K562 (cell line): ENCODE results near the gene GINS1. TPM values are rescaled to one million over a fixed set of nuclear protein-coding genes. Genes with fewer than 3 reads are reported as not detected.

Experiments
- ATAC-seq: fragments of 200-7000 bp; cut with Tn5 transposase; 3 replicates; pipeline ENCODE4 v1.9.1; 2020; ENCODE audit warnings: moderate library complexity
- BruUV-seq: library from RNA; stranded (reverse); fragments of 400-500 nt; replicated peaks from 2 replicates; lab custom pipeline; 2021; lab: Mats Ljungman, UMichigan
- CTCF ChIA-PET: fragments of 300-600 bp; formaldehyde crosslinking; extraction: SDS; loops from one replicate; lab custom pipeline; 2021; ENCODE audit warnings: low intra/inter-chr PET ratio; lab: Yijun Ruan, JAX
- POLR2A ChIA-PET: fragments of 300-600, 350-650 bp; sonication (Branson Sonifier 250); formaldehyde crosslinking; extraction: SDS; loops from one replicate; lab custom pipeline; 2021; ENCODE audit warnings: antibody characterized with exemption, inconsistent platforms; lab: Yijun Ruan, JAX
- DNase-seq, 4 experiments: peaks; one replicate each; pipeline versions ENCODE4 v3.0.0 to v3.0.0-alpha.2; 2011 to 2018; ENCODE audit warnings: low spot score in 3 of 4, mixed read lengths in 3 of 4; ENCODE audit errors: extremely low read depth in 1 of 4
- FAIRE-seq: peaks from 2 replicates; lab custom pipeline; 2011; peaks lifted over from hg19 to GRCh38; lab: Jason Lieb, UNC
- H2AFZ ChIP-seq: 2 replicates; pipeline ENCODE4 v1.6.0; 2011; ENCODE audit warnings: low read depth, low read length, control low read depth, inconsistent platforms
- H3K27ac ChIP-seq: fragments of 200-600 bp; 3 replicates; pipeline ENCODE4 v1.8.0; 2011; ENCODE audit warnings: low read depth, mild to moderate bottlenecking, control low read depth, inconsistent platforms, low read length, moderate library complexity, mixed read lengths; ENCODE audit errors: extremely low read depth
- H3K27me3 ChIP-seq, 2 experiments: fragments of 300-600 bp in 1 of 2; 2 replicates in 1 of 2; 3 replicates in 1 of 2; pipeline versions ENCODE4 v1.6.0 to v1.8.0; 2011; ENCODE audit warnings: inconsistent platforms in 2 of 2, low read length in 2 of 2, mild to moderate bottlenecking in 1 of 2, mixed read lengths in 1 of 2, moderate library complexity in 1 of 2; ENCODE audit not compliant: control insufficient read depth in 2 of 2, insufficient read depth in 2 of 2
- H3K36me3 ChIP-seq: fragments of 300-600 bp; 3 replicates; pipeline ENCODE4 v1.8.0; 2011; ENCODE audit warnings: mild to moderate bottlenecking, low read length, inconsistent platforms; ENCODE audit not compliant: control insufficient read depth, insufficient read depth
- H3K4me1 ChIP-seq, 2 experiments: fragments of 200-600 bp in 1 of 2; replicated peaks in 1 of 2; 2 replicates in 1 of 2; 3 replicates in 1 of 2; pipeline versions ENCODE4 v1.5.1 to v1.8.0; 2011; ENCODE audit warnings: inconsistent platforms in 2 of 2, low read length in 2 of 2, mild to moderate bottlenecking in 1 of 2, mixed read lengths in 1 of 2, moderate library complexity in 1 of 2; ENCODE audit not compliant: control insufficient read depth in 2 of 2, insufficient read depth in 2 of 2
- H3K4me2 ChIP-seq: 2 replicates; pipeline ENCODE4 v1.6.1; 2011; ENCODE audit warnings: low read length, control low read depth, inconsistent platforms, mixed read lengths; ENCODE audit not compliant: insufficient read depth
- H3K4me3 ChIP-seq: fragments of 200-600 bp; sonication (generic), shearing (Covaris generic); 2 replicates; pipeline ENCODE4 v1.5.1; 2016; ENCODE audit warnings: control low read depth, inconsistent platforms
- H3K79me2 ChIP-seq: fragments of 200-600 bp; 3 replicates; pipeline ENCODE4 v1.8.0; 2011; ENCODE audit warnings: low read length, inconsistent platforms; ENCODE audit not compliant: control insufficient read depth, insufficient read depth
- H3K9ac ChIP-seq, 2 experiments: 2 replicates each; pipeline versions ENCODE4 v1.6.0 to v1.6.1; 2011; ENCODE audit warnings: low read depth in 2 of 2, low read length in 2 of 2, control low read depth in 1 of 2, inconsistent platforms in 1 of 2, mild to moderate bottlenecking in 1 of 2, mixed read lengths in 1 of 2; ENCODE audit not compliant: insufficient read depth in 1 of 2
- H3K9me1 ChIP-seq: one replicate; pipeline ENCODE4 v1.6.0; 2011; ENCODE audit warnings: inconsistent platforms, mild to moderate bottlenecking, low read length, moderate library complexity; ENCODE audit not compliant: control insufficient read depth, insufficient read depth
- H3K9me3 ChIP-seq: replicated peaks from 2 replicates; pipeline ENCODE4 v1.5.1; 2011; ENCODE audit warnings: low read depth, low read length, inconsistent platforms; ENCODE audit not compliant: control insufficient read depth, insufficient read depth
- H4K20me1 ChIP-seq: replicated peaks from 2 replicates; pipeline ENCODE4 v1.6.1; 2011; ENCODE audit warnings: low read length, inconsistent platforms, mixed read lengths; ENCODE audit not compliant: control insufficient read depth, insufficient read depth
- HMBOX1 ChIP-seq: sonication (generic); IDR thresholded peaks from 2 replicates; pipeline ENCODE4 v1.6.1; 2016
- PRDM10 ChIP-seq: fragments of 450-650 bp; IDR thresholded peaks from 2 replicates; pipeline ENCODE4 v1.6.1; 2018; ENCODE audit not compliant: partially characterized antibody
- RBM25 ChIP-seq: fragments of 200-400 bp; formaldehyde crosslinking; IDR thresholded peaks from 2 replicates; pipeline ENCODE4 v1.6.1; 2018; ENCODE audit warnings: low read length, low read depth, moderate library complexity; ENCODE audit not compliant: severe bottlenecking
- ZBTB26 ChIP-seq: fragments of 450-650 bp; formaldehyde crosslinking; IDR thresholded peaks from 2 replicates; pipeline ENCODE4 v1.4.0; 2022; ENCODE audit warnings: missing genetic modification characterization
- WGBS: fragments of 100-300 bp; shearing (Covaris generic); methylation state at CpG from one replicate; pipeline ENCODE4 v1.1.6; 2016; ENCODE audit warnings: low coverage, mixed read lengths; ENCODE audit not compliant: insufficient coverage; ENCODE audit errors: missing lambda C conversion rate; 5-methylcytosine and 5-hydroxymethylcytosine counted together
- in situ Hi-C: fragments of 300-500 bp; cut with MboI; formaldehyde crosslinking; loops from 4 replicates; pipeline ENCODE4 v1.15.0; 2018; ENCODE audit warnings: inconsistent platforms, mixed read lengths
- intact Hi-C: fragments of 100-400 bp; cut with micrococcal nuclease; formaldehyde crosslinking; loops from 2 replicates; pipeline ENCODE4 v1.14.2; 2022
- polyA plus RNA-seq, 8 experiments: library from polyadenylated mRNA; depleted of rRNA in 4 of 8; stranded (reverse) in 5 of 8; unstranded in 3 of 8; fragments of >200 nt; fragmentation: Nextera tagmentation in 2 of 8; fragmentation: Illumina TruSeq in 1 of 8; extraction: Ambion mirVana in 2 of 8; extraction: Trizol in 1 of 8; gene quantifications; 2 replicates each; pipeline versions ENCODE4 v1.2.1 to v1.2.3, GENCODE V29; 2011 to 2014; ENCODE audit warnings: inconsistent platforms in 1 of 8, missing spikeins in 1 of 8
- total RNA-seq, 7 experiments: library from RNA; depleted of rRNA in 6 of 7; stranded (reverse); fragments of >200 nt in 6 of 7; fragmentation: Illumina TruSeq in 2 of 7; extraction: Trizol in 2 of 7; gene quantifications; 2 replicates each; pipeline versions ENCODE4 v1.2.1 to v1.2.3, GENCODE V29; 2011 to 2021; ENCODE audit warnings: low replicate concordance in 1 of 7

The GINS1 gene
- total and polyA plus RNA-seq, 9 of the 15 experiments (the other 6 are each of a cell fraction or from before 2014, with no cell fraction given): 13.1 to 31.8 (median 24.1) TPM

GRCh38 chr20:25493748-25494505, 86.5 kb downstream of the GINS1 start (continued):
- no peak for TF ChIP-seq HMBOX1

- BruUV-seq: no TSS peak
- peak; percentile 16 for TF ChIP-seq PRDM10
- TF ChIP-seq ZBTB26: no peak
- TF ChIP-seq RBM25: peak; percentile 44
- intact Hi-C loops: no loop called here
- POLR2A ChIA-PET: interaction anchor here (1.2 kb wide), 1 partner anchor 13 kb away, joined by 3 read pairs; no protein-coding TSS in a partner anchor
- DNase-seq (no peak), ATAC-seq (no peak), FAIRE-seq (no peak)
- Histone ChIP-seq H3K4me2 (no peak overlapping the region), H3K4me3 (no peak overlapping the region), H3K9me1 (no peaks in the 10 kb centered on the region), H3K79me2 (no peaks in the 10 kb centered on the region), H3K4me1 (0 out of 5 replicates have a peak, but pooled peaks cover 0 to 3% of the 10 kb centered on the region in 2 experiments), H2AFZ (no peak overlapping the region), H3K27me3 (peaks cover 0 to 62% of the 10 kb centered on the region in 2 experiments; a peak in 3 of 5 replicates), H3K36me3 (no peaks in the 10 kb centered on the region), H3K9ac (no peak overlapping the region; a peak in 1 of 4 replicates), H3K9me3 (no peaks in the 10 kb centered on the region), H4K20me1 (no peaks in the 10 kb centered on the region), H3K27ac (no peak overlapping the region)
- in situ Hi-C loops: no loop called here
- WGBS: 0% methylated on average over 15 of the region's 17 CpGs
- CTCF ChIA-PET: no interaction called here
Measured at GRCh38 chr20:25494506-25495188, 87.2 kb downstream of the GINS1 start.
